Measurements from ENCODE around the gene TMEM63C.

The TMEM63C gene

DNA sequence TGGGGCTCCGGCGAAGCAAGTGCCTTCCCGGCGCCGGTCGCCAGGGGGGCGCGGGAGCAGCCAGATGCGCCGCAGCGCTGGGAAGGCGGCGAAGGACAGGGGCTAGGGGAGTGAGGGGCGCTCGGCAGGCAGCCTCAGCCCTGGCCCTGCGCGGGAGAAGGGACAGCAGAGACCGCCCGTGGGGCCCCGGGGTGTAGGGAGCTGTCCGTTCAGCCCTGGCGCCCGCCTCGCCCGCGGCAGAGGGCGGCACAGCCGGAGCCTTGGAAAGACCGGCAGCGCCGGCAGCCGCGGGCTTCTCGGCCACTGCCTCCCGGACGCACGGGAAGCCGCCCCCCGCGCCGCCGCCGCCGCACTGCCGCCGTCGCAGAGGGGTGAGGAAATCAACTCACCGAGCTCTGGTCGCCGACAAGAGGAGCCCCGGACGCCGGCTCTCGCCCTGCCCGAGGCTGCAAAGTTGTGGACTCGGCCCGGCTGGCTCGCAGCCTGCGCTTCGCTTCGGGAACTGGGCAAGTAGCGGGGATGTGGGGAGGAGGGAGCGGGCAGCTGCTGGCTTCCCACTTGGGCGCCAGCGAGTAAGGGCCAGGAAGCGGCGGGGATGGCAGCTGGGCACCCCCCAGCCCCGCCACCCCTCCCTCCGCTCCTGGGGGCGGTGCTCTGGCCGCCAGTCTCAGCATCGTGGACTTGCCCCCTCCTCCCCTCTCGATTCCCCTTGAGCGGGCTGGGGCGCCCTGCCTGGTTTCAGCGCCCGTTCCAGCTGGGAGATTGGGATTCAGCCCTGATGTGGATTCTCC lies 40.2 kb upstream of the TMEM63C start, which contains the start of gene ZDHHC22 (continued):
- TF ChIP-seq ZEB2 (tag by site-specific recombination; IDR thresholded peaks at IDR 0.05) (peak; percentile 62; the same call in 1 of the 2 replicates), ZNF341 (tag by site-specific recombination; IDR thresholded peaks at IDR 0.05; ENCODE audit: low read depth) (peak; percentile 98), KLF17 (tag by site-specific recombination; IDR thresholded peaks at IDR 0.05) (0 out of 2 replicates have a peak, but pooled peaks have one; percentile 14), SP2 (tag by site-specific recombination; IDR thresholded peaks at IDR 0.05) (peak; percentile 52), GLIS1 (tag by site-specific recombination; IDR thresholded peaks at IDR 0.05) (peak; percentile 67), TSHZ1 (tag by site-specific recombination; IDR thresholded peaks at IDR 0.05; ENCODE audit: borderline replicate concordance) (no peak), ZSCAN30 (tag by site-specific recombination; IDR thresholded peaks at IDR 0.05) (peak; percentile 12; the same call in 1 of the 2 replicates), ZNF335 (tag by site-specific recombination; conservative IDR thresholded peaks at IDR 0.05) (peak; percentile 78), ZBTB48 (tag by site-specific recombination; IDR thresholded peaks at IDR 0.05) (peak; percentile 28; the same call in 1 of the 2 replicates), GLIS2 (tag by site-specific recombination; IDR thresholded peaks at IDR 0.05) (peak; percentile 67), ZNF623 (tag by site-specific recombination; IDR thresholded peaks at IDR 0.05) (no peak), KLF9 (tag by site-specific recombination; IDR thresholded peaks at IDR 0.05; ENCODE audit: low read depth) (peak; percentile 17; the same call in 1 of the 2 replicates), ZNF600 (tag by site-specific recombination; IDR thresholded peaks at IDR 0.05) (peak; percentile 47; the same call in 1 of the 2 replicates), ZNF404 (tag by site-specific recombination; IDR thresholded peaks at IDR 0.05) (no peak), ZBTB8A (tag by site-specific recombination; IDR thresholded peaks at IDR 0.05) (peak; percentile 70)
- TF ChIP-seq, protein P1, sequence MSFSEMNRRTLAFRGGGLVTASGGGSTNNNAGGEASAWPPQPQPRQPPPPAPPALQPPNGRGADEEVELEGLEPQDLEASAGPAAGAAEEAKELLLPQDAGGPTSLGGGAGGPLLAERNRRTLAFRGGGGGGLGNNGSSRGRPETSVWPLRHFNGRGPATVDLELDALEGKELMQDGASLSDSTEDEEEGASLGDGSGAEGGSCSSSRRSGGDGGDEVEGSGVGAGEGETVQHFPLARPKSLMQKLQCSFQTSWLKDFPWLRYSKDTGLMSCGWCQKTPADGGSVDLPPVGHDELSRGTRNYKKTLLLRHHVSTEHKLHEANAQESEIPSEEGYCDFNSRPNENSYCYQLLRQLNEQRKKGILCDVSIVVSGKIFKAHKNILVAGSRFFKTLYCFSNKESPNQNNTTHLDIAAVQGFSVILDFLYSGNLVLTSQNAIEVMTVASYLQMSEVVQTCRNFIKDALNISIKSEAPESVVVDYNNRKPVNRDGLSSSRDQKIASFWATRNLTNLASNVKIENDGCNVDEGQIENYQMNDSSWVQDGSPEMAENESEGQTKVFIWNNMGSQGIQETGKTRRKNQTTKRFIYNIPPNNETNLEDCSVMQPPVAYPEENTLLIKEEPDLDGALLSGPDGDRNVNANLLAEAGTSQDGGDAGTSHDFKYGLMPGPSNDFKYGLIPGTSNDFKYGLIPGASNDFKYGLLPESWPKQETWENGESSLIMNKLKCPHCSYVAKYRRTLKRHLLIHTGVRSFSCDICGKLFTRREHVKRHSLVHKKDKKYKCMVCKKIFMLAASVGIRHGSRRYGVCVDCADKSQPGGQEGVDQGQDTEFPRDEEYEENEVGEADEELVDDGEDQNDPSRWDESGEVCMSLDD (tag by site-specific recombination; IDR thresholded peaks at IDR 0.05) = peak; percentile 31; the same call in 1 of the 2 replicates
- TF ChIP-seq, protein P2, sequence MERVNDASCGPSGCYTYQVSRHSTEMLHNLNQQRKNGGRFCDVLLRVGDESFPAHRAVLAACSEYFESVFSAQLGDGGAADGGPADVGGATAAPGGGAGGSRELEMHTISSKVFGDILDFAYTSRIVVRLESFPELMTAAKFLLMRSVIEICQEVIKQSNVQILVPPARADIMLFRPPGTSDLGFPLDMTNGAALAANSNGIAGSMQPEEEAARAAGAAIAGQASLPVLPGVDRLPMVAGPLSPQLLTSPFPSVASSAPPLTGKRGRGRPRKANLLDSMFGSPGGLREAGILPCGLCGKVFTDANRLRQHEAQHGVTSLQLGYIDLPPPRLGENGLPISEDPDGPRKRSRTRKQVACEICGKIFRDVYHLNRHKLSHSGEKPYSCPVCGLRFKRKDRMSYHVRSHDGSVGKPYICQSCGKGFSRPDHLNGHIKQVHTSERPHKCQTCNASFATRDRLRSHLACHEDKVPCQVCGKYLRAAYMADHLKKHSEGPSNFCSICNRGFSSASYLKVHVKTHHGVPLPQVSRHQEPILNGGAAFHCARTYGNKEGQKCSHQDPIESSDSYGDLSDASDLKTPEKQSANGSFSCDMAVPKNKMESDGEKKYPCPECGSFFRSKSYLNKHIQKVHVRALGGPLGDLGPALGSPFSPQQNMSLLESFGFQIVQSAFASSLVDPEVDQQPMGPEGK (tag by site-specific recombination; IDR thresholded peaks at IDR 0.05) = peak; percentile 79
- TF ChIP-seq, protein P3, sequence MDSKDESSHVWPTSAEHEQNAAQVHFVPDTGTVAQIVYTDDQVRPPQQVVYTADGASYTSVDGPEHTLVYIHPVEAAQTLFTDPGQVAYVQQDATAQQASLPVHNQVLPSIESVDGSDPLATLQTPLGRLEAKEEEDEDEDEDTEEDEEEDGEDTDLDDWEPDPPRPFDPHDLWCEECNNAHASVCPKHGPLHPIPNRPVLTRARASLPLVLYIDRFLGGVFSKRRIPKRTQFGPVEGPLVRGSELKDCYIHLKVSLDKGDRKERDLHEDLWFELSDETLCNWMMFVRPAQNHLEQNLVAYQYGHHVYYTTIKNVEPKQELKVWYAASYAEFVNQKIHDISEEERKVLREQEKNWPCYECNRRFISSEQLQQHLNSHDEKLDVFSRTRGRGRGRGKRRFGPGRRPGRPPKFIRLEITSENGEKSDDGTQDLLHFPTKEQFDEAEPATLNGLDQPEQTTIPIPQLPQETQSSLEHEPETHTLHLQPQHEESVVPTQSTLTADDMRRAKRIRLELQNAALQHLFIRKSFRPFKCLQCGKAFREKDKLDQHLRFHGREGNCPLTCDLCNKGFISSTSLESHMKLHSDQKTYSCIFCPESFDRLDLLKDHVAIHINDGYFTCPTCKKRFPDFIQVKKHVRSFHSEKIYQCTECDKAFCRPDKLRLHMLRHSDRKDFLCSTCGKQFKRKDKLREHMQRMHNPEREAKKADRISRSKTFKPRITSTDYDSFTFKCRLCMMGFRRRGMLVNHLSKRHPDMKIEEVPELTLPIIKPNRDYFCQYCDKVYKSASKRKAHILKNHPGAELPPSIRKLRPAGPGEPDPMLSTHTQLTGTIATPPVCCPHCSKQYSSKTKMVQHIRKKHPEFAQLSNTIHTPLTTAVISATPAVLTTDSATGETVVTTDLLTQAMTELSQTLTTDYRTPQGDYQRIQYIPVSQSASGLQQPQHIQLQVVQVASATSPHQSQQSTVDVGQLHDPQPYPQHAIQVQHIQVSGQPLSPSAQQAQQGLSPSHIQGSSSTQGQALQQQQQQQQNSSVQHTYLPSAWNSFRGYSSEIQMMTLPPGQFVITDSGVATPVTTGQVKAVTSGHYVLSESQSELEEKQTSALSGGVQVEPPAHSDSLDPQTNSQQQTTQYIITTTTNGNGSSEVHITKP (tag by site-specific recombination; IDR thresholded peaks at IDR 0.05) = peak; percentile 85
- TF ChIP-seq, protein P4, sequence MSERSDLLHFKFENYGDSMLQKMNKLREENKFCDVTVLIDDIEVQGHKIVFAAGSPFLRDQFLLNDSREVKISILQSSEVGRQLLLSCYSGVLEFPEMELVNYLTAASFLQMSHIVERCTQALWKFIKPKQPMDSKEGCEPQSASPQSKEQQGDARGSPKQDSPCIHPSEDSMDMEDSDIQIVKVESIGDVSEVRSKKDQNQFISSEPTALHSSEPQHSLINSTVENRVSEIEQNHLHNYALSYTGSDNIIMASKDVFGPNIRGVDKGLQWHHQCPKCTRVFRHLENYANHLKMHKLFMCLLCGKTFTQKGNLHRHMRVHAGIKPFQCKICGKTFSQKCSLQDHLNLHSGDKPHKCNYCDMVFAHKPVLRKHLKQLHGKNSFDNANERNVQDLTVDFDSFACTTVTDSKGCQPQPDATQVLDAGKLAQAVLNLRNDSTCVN (tag by site-specific recombination; optimal IDR thresholded peaks at IDR 0.05) = peak; percentile 54
